Suprapubic skin (tissue), 4 donors: Measurements from ENCODE around the gene TPCN1. TPM values are rescaled to one million over a fixed set of nuclear protein-coding genes. Genes with fewer than 3 reads are reported as not detected.

ENCODE experiments used
- DNase-seq, 2 donors: peaks; one replicate each; pipeline ENCODE4 v3.0.0-alpha.2; 2019; ENCODE audit warnings: low spot score in 2 of 2
- H3K27ac ChIP-seq: fragments of 200-600 bp; sonication (generic); one replicate; pipeline ENCODE4 v1.5.1; 2019
- H3K27me3 ChIP-seq: fragments of 200-600 bp; sonication (generic); one replicate; pipeline ENCODE4 v1.5.1; 2019
- H3K36me3 ChIP-seq: fragments of 200-600 bp; sonication (generic); one replicate; pipeline ENCODE4 v1.5.1; 2019
- H3K4me1 ChIP-seq: fragments of 200-600 bp; sonication (generic); one replicate; pipeline ENCODE4 v1.5.1; 2019
- H3K4me3 ChIP-seq: fragments of 200-600 bp; sonication (generic); one replicate; pipeline ENCODE4 v1.5.1; 2019; ENCODE audit warnings: mild to moderate bottlenecking
- H3K9me3 ChIP-seq: fragments of 200-600 bp; sonication (generic); one replicate; pipeline ENCODE4 v1.5.1; 2019
- CTCF ChIP-seq, 2 donors: fragments of 200-600 bp in 1 of 2; fragments of 450-650 bp in 1 of 2; sonication (generic) in 1 of 2; IDR thresholded peaks; one replicate each; pipeline ENCODE4 v1.5.1; 2016 to 2019; ENCODE audit warnings: antibody characterized with exemption in 2 of 2, mild to moderate bottlenecking in 1 of 2, moderate library complexity in 1 of 2
- EP300 ChIP-seq: sonication (generic); formaldehyde crosslinking; IDR thresholded peaks from one replicate; pipeline ENCODE4 v1.6.1; 2017; ENCODE audit warnings: antibody characterized with exemption
- POLR2A ChIP-seq, 2 donors: fragments of 450-650 bp; IDR thresholded peaks; one replicate each; pipeline ENCODE4 v1.6.1; 2017; ENCODE audit warnings: antibody characterized with exemption in 2 of 2, mild to moderate bottlenecking in 2 of 2, moderate library complexity in 2 of 2
- POLR2AphosphoS5 ChIP-seq, 3 donors: sonication (generic); formaldehyde crosslinking; IDR thresholded peaks; one replicate each; pipeline ENCODE4 v1.6.1; 2017; ENCODE audit warnings: antibody characterized with exemption in 3 of 3
- WGBS: methylation state at CpG from one replicate; pipeline ENCODE4 v1.1.5; 2018; 5-methylcytosine and 5-hydroxymethylcytosine counted together
- total RNA-seq, 4 donors: library from RNA; depleted of rRNA; stranded (reverse); fragments of >200 nt; gene quantifications; one replicate each; pipeline ENCODE4 v1.1.0, GENCODE V29; 2016

The TPCN1 gene
- total RNA-seq, 4 donors from 2014 or later, result 15.5 to 74.1 (median 35.6) TPM

GRCh38 chr12:113186666-113187325 is 34.5 kb upstream of the TPCN1 start:
- peaks cover 12% of the 10 kb centered on the region for H3K36me3 ChIP-seq
- no peak overlapping the region for H3K27ac ChIP-seq
- no peaks in the 10 kb centered on the region for H3K27me3 ChIP-seq
- H3K4me1 ChIP-seq, result peaks cover 45% of the 10 kb centered on the region
- no peak for DNase-seq
- H3K4me3 ChIP-seq, result peak overlapping the region; percentile 99
- 82% methylated on average over 11 of the region's 16 CpGs for WGBS
- no peaks in the 10 kb centered on the region for H3K9me3 ChIP-seq
- no peak for TF ChIP-seq POLR2A (IDR thresholded peaks at IDR 0.05)
- TF ChIP-seq POLR2AphosphoS5 (IDR thresholded peaks at IDR 0.05), result no peak
- TF ChIP-seq EP300, result no peak
- no peak for TF ChIP-seq CTCF (IDR thresholded peaks at IDR 0.05)

- no peaks in the 10 kb centered on the region for H3K9me3 ChIP-seq
- DNase-seq, result no peak
- no peaks in the 10 kb centered on the region for H3K27me3 ChIP-seq
- no peak overlapping the region for H3K27ac ChIP-seq
- TF ChIP-seq POLR2A (IDR thresholded peaks at IDR 0.05) (no peak), EP300 (no peak), POLR2AphosphoS5 (IDR thresholded peaks at IDR 0.05) (no peak), CTCF (IDR thresholded peaks at IDR 0.05) (no peak)
- H3K4me1 ChIP-seq, result peaks cover 37% of the 10 kb centered on the region
- 30% methylated on average over 2 of the region's 2 CpGs for WGBS
- H3K36me3 ChIP-seq, result peaks cover 16% of the 10 kb centered on the region
- no peak overlapping the region for H3K4me3 ChIP-seq
Measured at GRCh38 chr12:113189361-113189760, 31.9 kb upstream of the TPCN1 start.

- TF ChIP-seq POLR2AphosphoS5 (IDR thresholded peaks at IDR 0.05), result no peak
- TF ChIP-seq EP300, result no peak
- no peak for TF ChIP-seq POLR2A (IDR thresholded peaks at IDR 0.05)
- no peak for TF ChIP-seq CTCF (IDR thresholded peaks at IDR 0.05)
- H3K36me3 ChIP-seq, result peaks cover 16% of the 10 kb centered on the region
- DNase-seq, result no peak
- no peaks in the 10 kb centered on the region for H3K27me3 ChIP-seq
- H3K4me1 ChIP-seq, result peaks cover 36% of the 10 kb centered on the region
- H3K4me3 ChIP-seq, result no peak overlapping the region
- WGBS, result 91% methylated on average over 4 of the region's 4 CpGs
- H3K27ac ChIP-seq, result no peak overlapping the region
- no peaks in the 10 kb centered on the region for H3K9me3 ChIP-seq
Measured at GRCh38 chr12:113190761-113191160, 30.5 kb upstream of the TPCN1 start.

- WGBS, result 86% methylated on average over 18 of the region's 19 CpGs
- peaks cover 16% of the 10 kb centered on the region for H3K36me3 ChIP-seq
- H3K27ac ChIP-seq, result no peak overlapping the region
- peaks cover 31% of the 10 kb centered on the region for H3K4me1 ChIP-seq
- H3K4me3 ChIP-seq, result no peak overlapping the region
- no peak for DNase-seq
- no peaks in the 10 kb centered on the region for H3K9me3 ChIP-seq
- TF ChIP-seq POLR2AphosphoS5 (IDR thresholded peaks at IDR 0.05) (no peak), CTCF (IDR thresholded peaks at IDR 0.05) (no peak)
- H3K27me3 ChIP-seq, result no peaks in the 10 kb centered on the region
Measured at GRCh38 chr12:113191227-113191626, 30.0 kb upstream of the TPCN1 start.

GRCh38 chr12:113194971-113195391 is 26.3 kb upstream of the TPCN1 start:
- no peaks in the 10 kb centered on the region for H3K9me3 ChIP-seq
- no peak overlapping the region for H3K4me3 ChIP-seq
- no peak for DNase-seq
- peaks cover 13% of the 10 kb centered on the region for H3K36me3 ChIP-seq
- no peaks in the 10 kb centered on the region for H3K27me3 ChIP-seq
- H3K27ac ChIP-seq, result no peak overlapping the region
- H3K4me1 ChIP-seq, result peaks cover 14% of the 10 kb centered on the region
- WGBS, result 82% methylated on average over 4 of the region's 4 CpGs
- no peak for TF ChIP-seq POLR2A (IDR thresholded peaks at IDR 0.05)
- no peak for TF ChIP-seq POLR2AphosphoS5 (IDR thresholded peaks at IDR 0.05)
- TF ChIP-seq CTCF (IDR thresholded peaks at IDR 0.05), result no peak
- TF ChIP-seq EP300, result no peak
